Left renal pelvis (tissue), 4 donors: Measurements from ENCODE around the gene FGF4. TPM values are rescaled to one million over a fixed set of nuclear protein-coding genes. Genes with fewer than 3 reads are reported as not detected.

Experiments used
- DNase-seq, 4 donors: peaks; one replicate each; pipeline ENCODE4 v3.0.0-alpha.2; 2013; ENCODE audit warnings: low read depth in 4 of 4, low spot score in 3 of 4
- polyA plus RNA-seq, 4 donors: library from polyadenylated mRNA; unstranded; fragments of 120-200 nt; gene quantifications; one replicate each; pipeline ENCODE4 v1.2.1, GENCODE V29; 2013; ENCODE audit not compliant: insufficient read length in 4 of 4

Gene FGF4, protein sequence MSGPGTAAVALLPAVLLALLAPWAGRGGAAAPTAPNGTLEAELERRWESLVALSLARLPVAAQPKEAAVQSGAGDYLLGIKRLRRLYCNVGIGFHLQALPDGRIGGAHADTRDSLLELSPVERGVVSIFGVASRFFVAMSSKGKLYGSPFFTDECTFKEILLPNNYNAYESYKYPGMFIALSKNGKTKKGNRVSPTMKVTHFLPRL
- not detected for polyA plus RNA-seq

DNA sequence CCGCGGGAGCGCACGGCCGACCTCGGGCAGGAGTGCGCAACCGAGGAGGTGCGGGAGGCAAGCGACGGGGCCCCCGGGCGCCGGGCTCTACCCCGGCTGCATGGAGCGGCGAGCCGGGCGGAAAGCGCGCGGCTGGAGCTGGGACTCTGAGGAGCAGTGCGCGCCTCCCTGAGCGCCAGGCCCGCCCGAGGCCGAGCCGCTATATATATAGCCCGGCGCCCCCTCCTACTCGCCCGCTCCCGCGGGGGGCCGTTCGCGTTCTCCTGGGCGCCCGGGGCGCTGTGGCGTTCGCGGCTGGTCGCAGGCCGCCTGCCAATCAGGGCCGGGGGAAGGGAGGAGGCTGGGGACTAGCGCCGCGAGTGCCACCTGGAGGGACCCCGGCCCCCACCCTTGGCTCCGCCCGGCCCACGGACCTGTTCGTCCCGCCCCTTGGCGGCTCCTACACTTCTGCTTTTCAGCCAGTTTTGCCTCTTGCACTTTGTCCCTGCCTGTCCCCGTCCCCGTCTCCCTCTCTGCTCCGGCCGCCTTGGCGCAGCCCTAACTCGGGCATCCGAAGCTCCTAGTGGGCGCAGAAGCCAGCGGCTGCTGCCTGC is at the start of gene FGF4:
TSS of gene FGF4 (minus strand) at position 179 of the 593 bp plus-strand sequence. CDS start 257 bp downstream, outside the sequence.
- DNase-seq = no peak

DNA sequence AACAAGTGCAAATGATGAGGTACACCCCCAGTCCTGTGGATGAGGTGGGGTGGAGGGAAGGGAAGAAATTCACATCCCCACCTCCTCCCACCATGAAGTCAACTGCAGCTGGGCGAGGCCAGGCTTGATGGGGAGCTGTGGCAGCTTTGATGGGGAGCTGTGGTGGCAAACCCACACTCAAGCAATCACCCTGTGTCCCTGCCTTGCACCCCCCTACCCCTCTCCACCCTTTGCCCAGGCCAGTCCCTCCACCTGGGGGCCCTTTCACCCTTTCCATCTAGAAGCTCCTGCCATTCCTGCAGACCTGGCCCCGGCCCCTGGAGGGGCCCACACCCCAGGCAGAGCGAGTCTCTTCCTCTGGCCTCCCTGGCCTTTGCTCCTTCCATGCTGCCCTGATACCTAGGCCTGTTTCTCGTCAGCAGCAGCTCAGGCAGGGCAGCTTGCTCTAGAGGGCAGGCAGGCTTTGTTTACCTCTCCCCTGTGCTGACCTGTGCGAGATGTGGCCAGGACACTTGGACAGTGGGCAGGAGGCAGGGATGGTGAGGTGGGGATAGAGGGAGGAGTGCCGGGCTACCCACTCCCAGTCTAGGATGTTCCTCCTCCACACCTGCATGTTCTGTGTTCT is 48.6 kb upstream of the FGF4 start:
- no peak for DNase-seq

DNA sequence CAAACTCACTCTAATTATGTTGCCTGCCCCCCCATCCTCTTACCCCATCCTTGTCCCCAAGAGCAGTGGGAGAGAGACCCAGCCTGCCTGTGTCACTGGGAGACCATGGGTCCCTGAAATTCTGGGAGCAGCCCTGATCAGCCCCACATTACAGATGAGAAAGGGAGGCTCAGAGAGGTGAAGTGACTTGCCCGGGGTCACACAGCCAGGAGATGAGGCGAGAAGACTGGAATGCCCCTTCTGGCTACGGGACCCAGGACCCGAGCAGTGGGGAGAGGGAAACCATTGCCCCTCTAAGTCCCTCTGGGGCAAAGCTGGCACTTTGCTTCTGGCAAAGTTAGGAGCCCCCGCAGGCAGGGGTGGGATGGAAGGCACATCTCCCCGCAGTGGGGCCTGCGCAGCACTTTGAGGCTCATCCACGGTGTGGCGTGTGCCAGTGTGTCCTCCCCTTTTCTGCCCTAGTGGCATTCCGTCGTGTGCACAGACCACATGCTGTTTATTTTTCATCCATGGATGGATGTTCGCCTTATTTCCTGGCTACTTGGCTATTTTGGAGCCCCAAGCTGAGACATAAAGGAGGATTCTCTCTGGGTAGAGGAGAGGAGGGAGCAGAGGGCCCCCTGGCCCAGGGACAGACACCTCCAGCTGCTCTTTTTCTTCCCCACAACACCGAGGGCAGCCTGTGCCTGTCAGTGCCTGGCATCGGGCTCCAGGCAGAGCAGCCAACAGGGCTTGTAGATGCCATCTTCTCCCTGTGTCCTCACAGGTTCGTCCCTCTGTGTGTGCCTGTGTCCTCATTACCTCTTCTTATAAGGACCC is 47.7 kb upstream of the FGF4 start:
- DNase-seq = no peak

DNA sequence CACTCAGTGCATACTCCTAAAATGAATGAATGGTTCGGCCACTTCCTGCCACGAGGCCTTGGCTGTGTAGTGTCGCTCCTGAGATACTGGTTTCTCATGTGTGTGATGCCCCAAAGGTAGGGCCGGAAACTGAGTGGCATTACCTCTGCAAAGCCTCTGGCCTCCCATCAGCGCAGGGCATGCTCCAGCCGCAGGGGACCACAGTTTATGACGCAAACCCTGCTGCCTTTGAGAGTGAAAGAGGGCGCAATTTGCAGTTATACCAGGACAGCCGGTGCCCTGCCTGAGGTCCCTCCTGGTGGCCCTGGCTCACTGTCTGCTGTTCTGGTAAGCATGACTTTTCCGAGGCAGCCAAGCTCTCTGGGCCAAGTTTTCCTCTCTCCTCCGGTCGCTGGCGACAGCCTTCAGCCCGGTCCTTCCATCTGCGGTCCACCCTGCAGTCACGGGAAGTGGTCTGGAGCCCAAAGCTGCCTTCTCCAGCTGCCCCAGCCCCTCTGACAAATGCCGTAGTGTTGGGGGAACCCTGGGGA is 46.4 kb upstream of the FGF4 start:
- DNase-seq = no peak

DNA sequence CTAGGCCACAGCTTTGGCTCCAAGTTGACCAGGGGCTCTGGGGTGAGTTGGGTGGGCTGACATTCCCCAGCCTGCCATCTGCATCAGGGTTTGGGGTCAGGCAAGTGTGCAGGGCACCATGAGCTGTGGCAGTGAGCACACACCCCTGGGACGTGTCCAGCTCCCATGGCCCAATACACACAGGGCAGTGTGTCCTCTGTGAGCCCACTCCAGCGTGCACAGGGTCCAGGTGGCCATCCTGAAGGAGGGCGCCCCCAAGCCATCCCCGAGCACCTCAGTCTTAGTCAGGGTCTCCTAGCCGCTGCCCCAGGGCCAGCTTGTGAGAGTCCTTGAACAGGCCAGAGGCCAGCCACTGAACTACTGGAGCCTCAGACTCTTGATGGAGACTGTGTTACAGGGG is 45.3 kb upstream of the FGF4 start:
- DNase-seq = no peak

DNA sequence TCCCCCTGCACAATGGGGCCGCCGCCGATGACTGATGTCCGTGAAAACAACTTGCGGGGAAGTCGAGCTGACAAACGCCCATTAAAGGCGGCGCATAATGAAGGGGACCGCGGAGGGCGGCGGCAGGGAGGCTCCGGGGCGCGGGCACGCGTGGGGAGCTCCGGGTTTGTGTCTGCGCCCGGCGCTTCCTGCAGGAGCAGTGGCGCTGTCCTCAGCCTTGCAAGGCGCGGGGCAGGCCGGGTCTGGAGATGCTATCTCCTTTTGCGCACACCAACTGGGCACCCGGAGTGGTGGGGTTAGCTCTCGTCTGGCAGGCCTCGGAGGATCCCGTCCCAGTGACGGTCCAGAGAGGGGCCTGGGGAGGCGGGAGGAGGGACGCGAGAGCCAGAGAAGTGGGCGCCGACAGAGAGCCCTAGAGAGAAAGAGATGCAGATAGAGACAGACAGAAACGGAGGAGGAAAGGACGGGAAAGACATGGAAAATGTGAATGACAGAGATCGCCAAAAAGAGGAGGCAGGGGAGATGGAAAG is 44.5 kb upstream of the FGF4 start:
- no peak for DNase-seq

DNA sequence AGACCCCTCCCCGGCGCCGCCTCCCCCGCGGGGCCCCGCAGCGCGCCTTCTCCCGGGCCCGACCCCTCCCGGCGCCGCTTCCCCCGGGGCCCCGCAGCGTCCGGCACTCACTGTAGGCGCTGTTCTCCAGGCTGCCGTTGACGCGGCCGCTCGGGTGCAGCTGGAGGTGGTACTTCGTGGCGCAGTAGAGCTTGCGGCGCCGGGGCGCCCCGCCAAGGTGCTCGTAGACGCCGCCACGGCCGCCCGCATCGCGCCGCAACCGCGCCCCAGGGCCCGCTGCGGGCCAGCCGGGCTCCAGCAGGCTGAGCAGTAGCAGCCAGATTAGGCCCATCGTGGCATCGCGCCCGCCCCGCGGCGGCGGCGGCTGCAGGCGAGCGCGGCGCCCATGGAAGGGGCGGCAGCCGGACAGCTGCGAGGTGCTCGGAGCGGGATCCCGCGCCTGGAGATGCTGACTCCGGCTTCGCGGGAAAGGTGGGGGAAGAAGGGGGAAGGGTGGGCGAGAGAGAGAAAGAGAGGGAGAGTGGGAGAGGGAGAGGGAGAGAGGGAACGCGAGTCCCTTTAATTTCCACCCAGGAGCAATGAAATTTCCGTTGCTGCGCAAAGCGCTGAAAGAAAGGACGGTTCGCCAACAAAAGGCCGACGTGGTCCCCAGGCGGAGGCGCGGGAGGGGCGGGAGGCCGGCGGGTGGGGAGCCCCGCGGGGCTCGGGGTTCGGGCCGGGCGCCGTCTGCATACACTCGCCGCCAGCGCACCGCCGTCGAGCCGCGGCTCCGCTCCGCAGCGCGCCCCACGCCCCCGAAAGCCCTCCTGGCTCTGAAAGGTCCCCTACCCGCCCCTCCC is 43.7 kb upstream of the FGF4 start, which contains the start of gene FGF3:
TSS of gene FGF3 (minus strand) at position 814 of the 839 bp plus-strand sequence. CDS start at position 331, 483 bp downstream.
- no peak for DNase-seq

DNA sequence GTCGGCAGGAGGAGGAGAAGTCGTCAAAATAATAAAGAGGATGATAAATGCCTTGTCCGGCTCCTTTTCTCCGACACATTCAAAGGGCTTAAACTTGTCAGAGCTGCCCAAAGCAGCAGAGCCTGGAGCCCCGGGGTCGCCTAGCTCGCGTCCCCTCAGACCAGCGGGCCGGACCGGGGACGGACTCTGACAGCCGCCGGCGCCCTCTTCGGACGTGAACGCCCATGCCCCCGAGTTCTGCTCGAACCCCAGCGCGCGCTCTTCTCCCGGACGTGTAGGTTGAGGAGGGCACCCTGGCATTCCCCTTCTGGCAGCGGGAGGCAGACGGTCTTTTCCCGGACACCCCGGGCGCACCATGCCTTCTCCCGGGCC is 43.1 kb upstream of the FGF4 start:
- no peak for DNase-seq

DNA sequence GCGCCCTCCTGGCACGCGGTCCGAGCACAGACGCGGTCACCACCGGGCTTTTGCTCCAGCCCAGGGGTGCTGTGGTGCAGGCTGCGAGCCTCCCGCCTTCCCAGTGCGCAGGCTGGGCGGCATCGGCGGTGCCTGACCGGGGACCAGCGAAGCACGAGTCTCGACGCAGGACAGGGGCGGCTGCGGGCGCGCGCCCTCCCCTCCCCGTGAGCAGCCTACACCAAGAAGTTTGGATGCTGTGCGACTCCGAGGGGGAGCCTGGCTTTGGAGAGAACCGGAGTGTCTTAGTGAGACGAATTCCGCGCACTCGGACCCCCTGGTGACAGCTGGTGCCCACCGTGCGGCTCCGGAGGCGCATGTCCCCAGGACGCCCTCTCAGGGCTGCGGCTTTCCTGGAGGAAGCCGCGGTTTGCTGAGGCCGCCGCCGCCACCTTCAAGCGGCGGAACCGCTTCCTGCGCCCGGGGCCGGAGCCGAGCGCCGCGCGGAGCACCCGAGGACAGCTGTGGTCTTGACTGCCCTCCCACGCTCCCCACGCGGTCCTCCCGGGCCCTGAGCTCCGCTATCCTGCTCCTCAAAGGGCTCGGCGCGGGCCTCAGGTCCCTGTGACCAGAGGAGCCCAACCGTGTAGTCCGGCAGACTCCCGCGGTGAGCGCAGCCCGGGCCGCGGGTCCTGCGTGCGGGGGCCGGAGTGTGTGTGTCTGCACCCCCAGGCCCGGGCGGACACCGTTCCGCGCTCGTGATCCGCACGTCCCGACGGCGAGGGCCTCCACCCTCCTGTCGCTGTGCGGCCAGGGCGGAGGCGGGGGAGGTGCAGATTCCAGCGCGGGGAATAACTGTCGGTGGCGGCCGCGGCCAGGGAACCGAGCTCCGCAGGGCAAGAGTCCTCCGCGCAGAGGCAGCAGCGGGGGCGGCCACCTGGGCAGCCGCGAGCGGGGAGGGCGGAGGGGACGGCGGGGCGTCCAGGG is 42.4 kb upstream of the FGF4 start:
- no peak for DNase-seq

DNA sequence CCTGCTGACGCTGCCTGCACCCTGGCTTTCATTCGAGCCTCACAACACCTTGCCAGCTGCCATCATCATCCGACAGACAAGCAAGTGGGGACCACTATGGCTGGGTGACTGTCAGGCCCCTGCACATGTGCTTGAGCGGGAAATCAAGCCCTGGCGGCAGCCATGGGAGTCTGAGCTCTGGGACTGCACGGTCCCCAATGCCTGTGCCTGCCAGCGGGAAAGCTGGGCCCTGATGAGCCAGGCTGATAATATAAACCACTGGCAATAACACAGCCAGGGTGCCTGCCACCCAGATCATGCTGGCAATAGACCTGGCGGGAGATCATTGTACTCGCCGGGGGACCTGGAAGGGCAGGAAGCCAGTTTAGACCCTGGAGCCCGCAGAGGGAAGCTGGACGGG is 41.5 kb upstream of the FGF4 start:
- no peak for DNase-seq

DNA sequence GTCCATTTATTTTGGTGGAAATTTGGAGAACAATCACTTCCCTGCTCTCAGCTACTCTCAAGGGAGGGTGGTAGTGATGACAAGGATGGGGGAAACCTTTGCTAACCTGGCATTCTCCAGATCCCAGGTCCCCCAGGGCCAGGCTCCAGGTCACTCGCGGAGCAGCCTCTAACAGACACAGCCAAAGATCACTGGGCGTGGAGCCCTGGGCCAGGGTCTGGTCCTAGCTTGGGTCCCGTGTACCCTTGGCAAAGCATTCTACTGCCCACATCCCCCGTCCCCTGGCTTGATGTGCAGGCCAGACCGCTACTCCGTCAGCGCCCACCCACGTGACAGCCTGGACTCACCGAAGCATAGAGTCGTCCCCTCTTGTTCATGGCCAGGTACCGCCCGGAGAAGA is 40.8 kb upstream of the FGF4 start:
- DNase-seq = no peak

DNA sequence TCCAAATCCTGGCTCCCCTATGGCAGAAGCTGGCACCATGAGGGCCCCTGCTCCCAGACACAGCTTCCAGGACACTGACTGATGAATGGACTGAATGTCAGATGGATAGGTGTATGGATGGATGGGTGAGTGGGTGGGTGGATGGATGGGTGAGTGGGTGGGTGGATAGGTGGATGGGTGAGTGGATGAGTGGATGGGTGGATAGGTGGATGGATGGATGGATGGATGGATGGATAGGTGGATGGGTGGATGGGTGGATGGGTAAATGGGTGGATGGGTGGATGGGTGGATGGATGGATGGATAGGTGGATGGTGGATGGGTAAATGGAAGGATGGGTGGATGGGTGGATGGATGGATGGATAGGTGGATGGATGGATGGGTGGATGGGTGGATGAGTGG is 39.8 kb upstream of the FGF4 start:
- DNase-seq = no peak

DNA sequence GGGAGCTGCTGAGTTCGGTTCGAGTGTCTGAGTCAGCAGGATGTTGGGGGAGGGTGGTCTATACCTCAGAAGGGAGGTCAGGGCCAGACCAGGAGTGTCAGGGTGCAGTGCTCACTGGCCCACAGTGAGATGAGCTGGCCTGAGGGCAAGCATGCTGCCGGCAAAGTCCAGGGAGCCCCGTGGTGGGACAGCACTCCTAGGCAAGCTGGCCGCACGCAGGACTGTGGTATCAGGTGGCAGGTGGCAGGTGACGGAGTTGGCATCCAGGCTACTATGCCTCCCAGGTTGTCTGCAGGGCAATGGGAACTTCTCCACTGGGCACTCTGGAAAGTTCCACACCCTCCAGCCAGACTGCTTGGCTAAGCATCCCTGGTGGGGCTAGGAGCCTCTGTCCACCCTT is 39.3 kb upstream of the FGF4 start:
- DNase-seq = no peak

DNA sequence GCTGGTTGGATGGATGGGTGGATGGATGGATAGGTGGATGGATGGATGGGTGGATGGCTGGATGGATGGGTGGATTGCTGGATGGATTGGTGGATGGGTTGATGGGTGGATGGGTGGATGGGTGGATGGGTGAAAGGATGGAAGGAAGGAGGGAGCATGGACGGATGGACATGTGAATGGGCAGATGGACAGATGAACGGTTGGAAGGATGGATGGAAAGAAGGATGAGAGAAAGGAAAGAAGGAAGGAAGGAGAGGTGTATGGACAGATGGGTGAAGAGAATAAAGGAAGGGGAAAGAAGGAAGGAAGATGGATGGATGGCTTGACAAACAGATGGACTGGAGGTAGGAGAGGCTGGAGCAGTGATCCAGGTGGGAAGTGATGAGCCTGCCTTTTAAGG is 38.7 kb upstream of the FGF4 start:
- no peak for DNase-seq

DNA sequence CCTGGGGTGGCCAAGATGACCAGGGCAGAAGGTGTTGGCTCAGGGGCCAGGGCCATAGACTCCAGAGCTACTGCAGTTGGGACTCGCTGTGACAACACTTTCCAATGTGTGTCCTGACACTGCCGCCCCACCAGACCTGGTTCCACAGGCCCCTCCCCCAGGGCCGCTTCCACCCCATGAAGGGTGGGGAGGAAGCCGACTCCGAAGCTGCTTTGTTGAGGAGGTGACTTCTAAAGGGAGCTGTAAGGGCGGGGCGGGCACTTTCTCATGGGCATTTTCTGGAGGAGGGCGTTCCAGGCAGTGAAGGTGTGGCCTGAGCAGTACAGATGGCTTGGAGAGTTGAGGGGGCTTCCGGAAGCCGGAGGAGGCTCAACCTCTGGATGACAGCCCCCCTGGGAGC is 37.8 kb upstream of the FGF4 start:
- DNase-seq = no peak

DNA sequence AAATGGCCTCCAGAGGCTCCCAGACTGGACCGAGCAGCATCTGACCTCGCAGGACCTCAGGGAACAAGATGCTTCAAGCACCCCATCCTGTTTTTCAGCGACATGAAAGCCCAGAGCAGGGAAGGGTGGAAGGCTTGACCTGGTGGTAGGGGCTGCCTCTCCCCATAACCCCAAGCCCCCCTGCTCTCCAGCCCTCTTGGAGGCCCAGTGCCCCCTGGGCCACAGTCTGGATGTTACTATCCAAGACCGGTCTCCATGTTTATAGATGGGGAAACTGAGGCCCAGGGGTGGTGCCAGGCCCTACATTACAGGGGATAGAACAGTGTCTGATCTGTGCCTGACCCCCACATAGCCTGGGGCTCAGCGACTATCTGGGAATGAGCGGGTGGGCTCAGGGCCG is 37.1 kb upstream of the FGF4 start:
- DNase-seq = no peak

DNA sequence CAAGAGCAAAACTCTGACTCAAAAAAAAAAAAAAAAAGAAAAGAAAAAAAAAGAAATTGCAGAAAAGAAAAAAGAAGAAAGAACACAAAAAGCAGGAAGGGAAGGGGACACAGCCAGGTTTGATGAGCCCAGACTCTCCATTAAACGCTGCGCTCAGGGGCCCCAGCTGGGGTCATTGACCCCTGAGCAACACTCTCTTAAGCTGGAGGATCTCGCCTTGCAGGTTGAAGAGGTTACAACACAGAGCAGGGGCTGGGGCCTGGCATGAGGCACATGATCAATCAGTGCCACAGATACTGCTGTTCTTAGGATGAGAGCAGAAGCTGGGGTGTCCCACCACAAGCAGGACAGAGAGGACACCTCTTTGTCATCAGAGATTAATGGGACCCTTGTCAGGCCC is 36.3 kb upstream of the FGF4 start:
- no peak for DNase-seq

DNA sequence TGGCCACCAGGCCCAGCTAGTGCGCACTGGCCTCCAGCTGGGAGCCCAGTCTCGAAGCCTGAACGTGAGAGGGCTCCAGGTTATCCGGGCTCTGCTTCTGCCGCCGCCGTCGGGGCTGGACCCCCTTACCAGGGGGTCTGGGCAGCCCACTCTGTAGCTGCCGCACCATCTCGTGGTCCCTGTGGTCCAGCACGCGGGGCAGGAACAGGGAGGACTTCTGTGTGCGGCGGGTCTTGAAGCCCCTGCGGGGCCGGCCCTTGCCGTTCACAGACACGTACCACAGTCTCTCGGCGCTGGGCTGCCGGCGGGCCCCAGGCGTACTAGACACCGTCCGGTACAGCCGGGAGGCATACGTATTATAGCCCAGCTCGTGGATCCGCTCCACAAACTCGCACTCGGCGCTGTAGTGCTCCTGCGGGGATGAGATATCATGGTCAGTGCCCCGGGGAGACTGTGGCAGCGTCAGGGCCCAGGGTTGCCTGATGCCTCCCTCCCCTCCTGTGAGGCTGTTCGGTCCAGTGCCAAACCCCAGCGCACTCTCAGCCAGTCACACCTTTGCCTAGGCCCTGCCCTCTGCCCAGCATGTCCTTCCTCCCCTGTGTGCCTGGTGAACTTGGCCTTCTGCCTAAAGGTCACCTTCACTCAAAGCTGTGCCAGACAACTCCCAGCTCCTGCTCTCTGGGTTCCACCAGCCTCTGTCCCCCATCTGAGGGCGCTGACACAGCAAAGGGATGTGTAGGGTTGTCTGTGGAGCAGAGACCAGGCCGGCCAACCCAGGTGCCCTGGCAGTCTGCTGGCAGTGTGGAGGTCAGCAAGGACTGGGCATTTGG is 35.4 kb upstream of the FGF4 start:
- no peak for DNase-seq
